ENCODE measurements around the gene DUOXA2.

Gene DUOXA2

GRCh38 chr15:45084163-45084562, 30.0 kb upstream of the DUOXA2 start:
- H3K27me3 ChIP-seq (ENCODE audit: control insufficient read depth in 1 of 2, insufficient read depth in 2 of 2, low read length in 2 of 2) = peaks cover 0 to 4% of the 10 kb centered on the region in 2 donors
- H3K9me3 ChIP-seq (ENCODE audit: control insufficient read depth in 2 of 2, low read length in 2 of 2) = no peaks in the 10 kb centered on the region
- H3K4me1 ChIP-seq (ENCODE audit: control insufficient read depth, insufficient read depth, low read length) = no peaks in the 10 kb centered on the region
- H3K27ac ChIP-seq (ENCODE audit: low read length) = no peak overlapping the region
- no peak overlapping the region for H3K9ac ChIP-seq (ENCODE audit: low read length in 2 of 2)
- no peaks in the 10 kb centered on the region for H3K36me3 ChIP-seq (ENCODE audit: control insufficient read depth in 2 of 2, insufficient read depth in 2 of 2, low read length in 2 of 2)
- no peak overlapping the region for H3K4me3 ChIP-seq (ENCODE audit: low read length in 2 of 2)

- Histone ChIP-seq H3K4me3 (ENCODE audit: low read length in 2 of 2) (no peak overlapping the region), H3K36me3 (ENCODE audit: control insufficient read depth in 2 of 2, insufficient read depth in 2 of 2, low read length in 2 of 2) (no peaks in the 10 kb centered on the region), H3K4me1 (ENCODE audit: control insufficient read depth, insufficient read depth, low read length) (no peaks in the 10 kb centered on the region), H3K9ac (ENCODE audit: low read length in 2 of 2) (no peak overlapping the region), H3K9me3 (ENCODE audit: control insufficient read depth in 2 of 2, low read length in 2 of 2) (peaks cover 2 to 5% of the 10 kb centered on the region in 2 donors), H3K27ac (ENCODE audit: low read length) (no peak overlapping the region), H3K27me3 (ENCODE audit: control insufficient read depth in 1 of 2, insufficient read depth in 2 of 2, low read length in 2 of 2) (peaks cover 4 to 5% of the 10 kb centered on the region in 2 donors)
These were observed 26.6 kb upstream of the DUOXA2 start for GRCh38 chr15:45087513-45087912.

- H3K9me3 ChIP-seq (ENCODE audit: control insufficient read depth in 2 of 2, low read length in 2 of 2) = peaks cover 2 to 5% of the 10 kb centered on the region in 2 donors
- H3K36me3 ChIP-seq (ENCODE audit: control insufficient read depth in 2 of 2, insufficient read depth in 2 of 2, low read length in 2 of 2) = no peaks in the 10 kb centered on the region
- H3K4me1 ChIP-seq (ENCODE audit: control insufficient read depth, insufficient read depth, low read length) = no peaks in the 10 kb centered on the region
- no peak overlapping the region for H3K27ac ChIP-seq (ENCODE audit: low read length)
- peaks cover 4 to 5% of the 10 kb centered on the region in 2 donors for H3K27me3 ChIP-seq (ENCODE audit: control insufficient read depth in 1 of 2, insufficient read depth in 2 of 2, low read length in 2 of 2)
- no peak overlapping the region for H3K4me3 ChIP-seq (ENCODE audit: low read length in 2 of 2)
- H3K9ac ChIP-seq (ENCODE audit: low read length in 2 of 2) = no peak overlapping the region
These were observed 25.1 kb upstream of the DUOXA2 start for GRCh38 chr15:45088801-45089711.

GRCh38 chr15:45089712-45090373, 24.3 kb upstream of the DUOXA2 start:
- H3K4me3 ChIP-seq (ENCODE audit: low read length in 2 of 2) = no peak overlapping the region
- H3K9me3 ChIP-seq (ENCODE audit: control insufficient read depth in 2 of 2, low read length in 2 of 2) = peaks cover 2 to 5% of the 10 kb centered on the region in 2 donors
- H3K4me1 ChIP-seq (ENCODE audit: control insufficient read depth, insufficient read depth, low read length) = no peaks in the 10 kb centered on the region
- no peak overlapping the region for H3K27ac ChIP-seq (ENCODE audit: low read length)
- H3K36me3 ChIP-seq (ENCODE audit: control insufficient read depth in 2 of 2, insufficient read depth in 2 of 2, low read length in 2 of 2) = no peaks in the 10 kb centered on the region
- no peak overlapping the region for H3K9ac ChIP-seq (ENCODE audit: low read length in 2 of 2)
- H3K27me3 ChIP-seq (ENCODE audit: control insufficient read depth in 1 of 2, insufficient read depth in 2 of 2, low read length in 2 of 2) = peaks cover 4 to 5% of the 10 kb centered on the region in 2 donors

- H3K4me3 ChIP-seq (ENCODE audit: low read length in 2 of 2) = no peak overlapping the region
- H3K36me3 ChIP-seq (ENCODE audit: control insufficient read depth in 2 of 2, insufficient read depth in 2 of 2, low read length in 2 of 2) = no peaks in the 10 kb centered on the region
- H3K9ac ChIP-seq (ENCODE audit: low read length in 2 of 2) = no peak overlapping the region
- H3K27ac ChIP-seq (ENCODE audit: low read length) = no peak overlapping the region
- H3K9me3 ChIP-seq (ENCODE audit: control insufficient read depth in 2 of 2, low read length in 2 of 2) = peaks cover 2 to 5% of the 10 kb centered on the region in 2 donors
- H3K4me1 ChIP-seq (ENCODE audit: control insufficient read depth, insufficient read depth, low read length) = no peaks in the 10 kb centered on the region
- peaks cover 4 to 5% of the 10 kb centered on the region in 2 donors for H3K27me3 ChIP-seq (ENCODE audit: control insufficient read depth in 1 of 2, insufficient read depth in 2 of 2, low read length in 2 of 2)
These were observed 23.0 kb upstream of the DUOXA2 start for GRCh38 chr15:45091161-45091560.

GRCh38 chr15:45091576-45091975, 22.6 kb upstream of the DUOXA2 start:
- Histone ChIP-seq H3K4me3 (ENCODE audit: low read length in 2 of 2) (no peak overlapping the region), H3K9ac (ENCODE audit: low read length in 2 of 2) (no peak overlapping the region), H3K36me3 (ENCODE audit: control insufficient read depth in 2 of 2, insufficient read depth in 2 of 2, low read length in 2 of 2) (no peaks in the 10 kb centered on the region), H3K4me1 (ENCODE audit: control insufficient read depth, insufficient read depth, low read length) (no peaks in the 10 kb centered on the region), H3K27me3 (ENCODE audit: control insufficient read depth in 1 of 2, insufficient read depth in 2 of 2, low read length in 2 of 2) (peaks cover 4 to 5% of the 10 kb centered on the region in 2 donors), H3K27ac (ENCODE audit: low read length) (no peak overlapping the region), H3K9me3 (ENCODE audit: control insufficient read depth in 2 of 2, low read length in 2 of 2) (peaks cover 2 to 5% of the 10 kb centered on the region in 2 donors)

- H3K4me3 ChIP-seq (ENCODE audit: low read length in 2 of 2) = no peak overlapping the region
- no peaks in the 10 kb centered on the region for H3K4me1 ChIP-seq (ENCODE audit: control insufficient read depth, insufficient read depth, low read length)
- H3K36me3 ChIP-seq (ENCODE audit: control insufficient read depth in 2 of 2, insufficient read depth in 2 of 2, low read length in 2 of 2) = no peaks in the 10 kb centered on the region
- H3K27me3 ChIP-seq (ENCODE audit: control insufficient read depth in 1 of 2, insufficient read depth in 2 of 2, low read length in 2 of 2) = peaks cover 0 to 5% of the 10 kb centered on the region in 2 donors
- H3K9me3 ChIP-seq (ENCODE audit: control insufficient read depth in 2 of 2, low read length in 2 of 2) = peaks cover 2 to 5% of the 10 kb centered on the region in 2 donors
- no peak overlapping the region for H3K27ac ChIP-seq (ENCODE audit: low read length)
- no peak overlapping the region for H3K9ac ChIP-seq (ENCODE audit: low read length in 2 of 2)
These were observed 21.1 kb upstream of the DUOXA2 start for GRCh38 chr15:45093013-45093412.

- Histone ChIP-seq H3K36me3 (ENCODE audit: control insufficient read depth in 2 of 2, insufficient read depth in 2 of 2, low read length in 2 of 2) (no peaks in the 10 kb centered on the region), H3K27ac (ENCODE audit: low read length) (no peak overlapping the region), H3K4me3 (ENCODE audit: low read length in 2 of 2) (no peak overlapping the region), H3K27me3 (ENCODE audit: control insufficient read depth in 1 of 2, insufficient read depth in 2 of 2, low read length in 2 of 2) (peaks cover 0 to 5% of the 10 kb centered on the region in 2 donors), H3K9ac (ENCODE audit: low read length in 2 of 2) (no peak overlapping the region), H3K4me1 (ENCODE audit: control insufficient read depth, insufficient read depth, low read length) (no peaks in the 10 kb centered on the region), H3K9me3 (ENCODE audit: control insufficient read depth in 2 of 2, low read length in 2 of 2) (peaks cover 2 to 5% of the 10 kb centered on the region in 2 donors)
These were observed 20.3 kb upstream of the DUOXA2 start for GRCh38 chr15:45093622-45094357.

- peaks cover 0 to 5% of the 10 kb centered on the region in 2 donors for H3K27me3 ChIP-seq (ENCODE audit: control insufficient read depth in 1 of 2, insufficient read depth in 2 of 2, low read length in 2 of 2)
- H3K9me3 ChIP-seq (ENCODE audit: control insufficient read depth in 2 of 2, low read length in 2 of 2) = peaks cover 2 to 5% of the 10 kb centered on the region in 2 donors
- H3K9ac ChIP-seq (ENCODE audit: low read length in 2 of 2) = no peak overlapping the region
These were observed 19.8 kb upstream of the DUOXA2 start for GRCh38 chr15:45094358-45094730.

GRCh38 chr15:45095661-45096060, 18.5 kb upstream of the DUOXA2 start:
- no peak overlapping the region for H3K9ac ChIP-seq (ENCODE audit: low read length in 2 of 2)
- no peaks in the 10 kb centered on the region for H3K4me1 ChIP-seq (ENCODE audit: control insufficient read depth, insufficient read depth, low read length)
- H3K27me3 ChIP-seq (ENCODE audit: control insufficient read depth in 1 of 2, insufficient read depth in 2 of 2, low read length in 2 of 2) = peaks cover 0 to 5% of the 10 kb centered on the region in 2 donors
- peaks cover 2 to 5% of the 10 kb centered on the region in 2 donors for H3K9me3 ChIP-seq (ENCODE audit: control insufficient read depth in 2 of 2, low read length in 2 of 2)
- H3K27ac ChIP-seq (ENCODE audit: low read length) = no peak overlapping the region
- H3K4me3 ChIP-seq (ENCODE audit: low read length in 2 of 2) = no peak overlapping the region
- H3K36me3 ChIP-seq (ENCODE audit: control insufficient read depth in 2 of 2, insufficient read depth in 2 of 2, low read length in 2 of 2) = no peaks in the 10 kb centered on the region

More at GRCh38 chr15:45094358-45094730, 19.8 kb upstream of the DUOXA2 start:
- Histone ChIP-seq H3K4me3 (ENCODE audit: low read length in 2 of 2) (no peak overlapping the region), H3K36me3 (ENCODE audit: control insufficient read depth in 2 of 2, insufficient read depth in 2 of 2, low read length in 2 of 2) (no peaks in the 10 kb centered on the region), H3K27ac (ENCODE audit: low read length) (no peak overlapping the region), H3K4me1 (ENCODE audit: control insufficient read depth, insufficient read depth, low read length) (no peaks in the 10 kb centered on the region)

All from stomach smooth muscle (tissue), 2 donors.